CD4-positive, alpha-beta memory T cell (primary cell): ENCODE results near the gene RIC8B. TPM values are rescaled to one million over a fixed set of nuclear protein-coding genes. Genes with fewer than 3 reads are reported as not detected.

Experiments
- CTCF ChIA-PET: fragments of 350-600 bp; sonication (Branson Sonifier 250); formaldehyde crosslinking; loops from one replicate; lab custom pipeline; 2021; ENCODE audit warnings: inconsistent platforms; ENCODE audit not compliant: partially characterized antibody; lab: Charles Lee
- POLR2A ChIA-PET: fragments of 350-600 bp; sonication (Branson Sonifier 250); formaldehyde crosslinking; loops from one replicate; lab custom pipeline; 2021; ENCODE audit not compliant: partially characterized antibody; lab: Charles Lee
- DNase-seq, 5 donors: peaks; one replicate each; pipeline versions ENCODE4 v3.0.0 to v3.0.0-alpha.2; 2020 to 2022; ENCODE audit warnings: mixed read lengths in 1 of 5
- H3K27ac ChIP-seq: one replicate; pipeline ENCODE4 v1.7.0; 2013; ENCODE audit warnings: low read depth, low read length
- H3K27me3 ChIP-seq: 2 replicates; pipeline ENCODE4 v1.7.0; 2013; ENCODE audit warnings: mild to moderate bottlenecking, low read length, moderate library complexity; ENCODE audit not compliant: insufficient read depth
- H3K36me3 ChIP-seq: 2 replicates; pipeline ENCODE4 v1.7.0; 2013; ENCODE audit warnings: mild to moderate bottlenecking, low read length, moderate library complexity; ENCODE audit not compliant: insufficient read depth
- H3K4me1 ChIP-seq: 2 replicates; pipeline ENCODE4 v1.7.0; 2013; ENCODE audit warnings: mild to moderate bottlenecking, low read length, moderate library complexity; ENCODE audit not compliant: insufficient read depth
- H3K4me3 ChIP-seq, 2 donors: one replicate each; pipeline ENCODE4 v1.7.0; 2013; ENCODE audit warnings: low read length in 2 of 2, mild to moderate bottlenecking in 1 of 2
- H3K9me3 ChIP-seq, 2 donors: one replicate each; pipeline ENCODE4 v1.7.0; 2013; ENCODE audit warnings: low read length in 2 of 2, control low read depth in 1 of 2; ENCODE audit not compliant: control insufficient read depth in 1 of 2
- H3K27ac Mint-ChIP-seq, 7 donors: one replicate each; pipeline ENCODE4 v1.8.0; 2020 to 2021; ENCODE audit warnings: mixed read lengths in 7 of 7, mild to moderate bottlenecking in 6 of 7, inconsistent platforms in 3 of 7, moderate library complexity in 3 of 7
- H3K27me3 Mint-ChIP-seq, 2 donors: one replicate each; pipeline ENCODE4 v1.8.0; 2020 to 2021; ENCODE audit warnings: mixed read lengths in 2 of 2
- H3K36me3 Mint-ChIP-seq, 2 donors: one replicate each; pipeline ENCODE4 v1.8.0; 2020 to 2021; ENCODE audit warnings: mixed read lengths in 2 of 2, inconsistent platforms in 1 of 2, mild to moderate bottlenecking in 1 of 2
- H3K4me1 Mint-ChIP-seq, 4 donors: one replicate each; pipeline ENCODE4 v1.8.0; 2020 to 2021; ENCODE audit warnings: mixed read lengths in 4 of 4, mild to moderate bottlenecking in 1 of 4
- H3K4me3 Mint-ChIP-seq, 8 donors: one replicate each; pipeline ENCODE4 v1.8.0; 2020 to 2021; ENCODE audit warnings: mixed read lengths in 8 of 8, mild to moderate bottlenecking in 7 of 8, moderate library complexity in 6 of 8, inconsistent platforms in 3 of 8
- H3K9me3 Mint-ChIP-seq, 8 donors: one replicate each; pipeline ENCODE4 v1.8.0; 2020 to 2021; ENCODE audit warnings: mixed read lengths in 8 of 8, mild to moderate bottlenecking in 5 of 8, inconsistent platforms in 3 of 8, moderate library complexity in 1 of 8
- intact Hi-C: fragments of 100-400 bp; cut with micrococcal nuclease; formaldehyde crosslinking; loops from one replicate; pipeline ENCODE4 v1.15.1; 2023
- polyA plus RNA-seq, 2 donors: library from polyadenylated mRNA; unstranded; fragments of 300-500 nt; fragmentation: Illumina TruSeq; gene quantifications; one replicate each; pipeline ENCODE4 v1.2.3, GENCODE V29; 2021
- total RNA-seq, 2 experiments: library from RNA; stranded (reverse); gene quantifications; one replicate each; pipeline ENCODE4 v1.2.3, GENCODE V29; 2021

Gene RIC8B
- total and polyA plus RNA-seq, 4 experiments from 2014 or later, result 8.4 to 25.0 (median 16.6) TPM

DNA sequence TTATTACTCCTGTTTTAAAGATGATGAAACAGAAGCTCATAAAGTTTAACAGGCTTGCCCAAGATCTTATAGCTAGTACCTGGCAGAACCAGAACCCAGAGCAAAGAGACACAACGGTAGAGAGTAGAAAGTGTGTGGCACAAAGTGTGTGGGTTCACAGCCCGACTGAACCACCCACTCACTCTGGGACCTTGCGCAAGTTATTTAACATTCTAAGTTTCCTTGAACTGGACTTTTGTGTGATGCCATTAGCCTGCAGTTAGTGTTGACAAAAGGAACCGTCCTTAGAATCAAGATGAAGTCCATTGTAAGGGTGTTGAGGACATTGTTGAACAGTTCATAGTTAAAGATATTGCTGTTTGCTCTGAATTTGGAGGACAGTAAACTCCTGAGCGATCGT lies 29.9 kb upstream of the RIC8B start:
- Mint-ChIP-seq H3K27me3 (peaks cover 0 to 1% of the 10 kb centered on the region in 2 donors), H3K27ac (peak overlapping the region in 1 of 7 donors; percentile 8), H3K4me3 (no peak overlapping the region), H3K9me3 (peaks cover 0 to 3% (median 0%) of the 10 kb centered on the region in 8 donors), H3K36me3 (no peaks in the 10 kb centered on the region), H3K4me1 (peaks cover 18 to 39% (median 27%) of the 10 kb centered on the region in 4 donors)
- no peak for DNase-seq
- Histone ChIP-seq H3K4me3 (no peak overlapping the region), H3K27ac (no peak overlapping the region), H3K36me3 (no peaks in the 10 kb centered on the region), H3K4me1 (peaks cover 32% of the 10 kb centered on the region), H3K27me3 (no peaks in the 10 kb centered on the region), H3K9me3 (no peaks in the 10 kb centered on the region)
- ChIA-PET CTCF (interaction anchor here (1.0 kb wide), 1 partner anchor 9 kb away, joined by 3 read pairs; no protein-coding TSS in a partner anchor), POLR2A (no interaction called here)
- intact Hi-C loops, result no loop called here

DNA sequence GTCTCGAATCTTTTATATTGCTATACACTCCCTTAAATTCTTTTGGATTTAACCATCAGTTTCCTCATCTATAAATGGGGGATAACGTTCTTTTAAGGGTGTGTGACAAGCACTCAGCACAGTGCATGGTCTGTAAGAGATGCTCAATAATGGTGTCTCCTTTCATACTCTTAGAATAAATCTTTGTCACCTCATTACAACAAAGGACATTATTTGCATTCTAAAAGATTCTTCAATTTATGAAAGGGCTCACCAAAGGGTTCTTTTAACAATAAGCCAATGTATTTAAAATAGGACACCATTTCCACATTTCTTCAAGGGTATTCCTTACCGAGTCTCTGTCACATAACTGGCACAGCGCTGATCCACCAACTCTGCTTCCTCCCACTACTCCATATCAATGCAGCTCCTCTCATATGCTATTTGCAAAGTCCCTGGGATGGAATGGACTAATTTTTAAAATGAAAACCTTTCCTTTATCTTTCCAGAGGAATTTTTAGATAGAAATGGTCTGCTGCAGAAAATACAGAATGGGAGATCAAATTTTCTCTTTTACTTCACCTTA lies 29.2 kb upstream of the RIC8B start:
- peaks cover 39% of the 10 kb centered on the region for H3K4me1 ChIP-seq
- intact Hi-C loops, result no loop called here
- no peak overlapping the region for H3K27ac ChIP-seq
- Mint-ChIP-seq H3K27ac (peak overlapping the region in 1 of 7 donors; percentile 39), H3K9me3 (peaks cover 0 to 3% (median 0%) of the 10 kb centered on the region in 8 donors), H3K4me3 (no peak overlapping the region), H3K4me1 (peaks cover 22 to 46% (median 32%) of the 10 kb centered on the region in 4 donors), H3K36me3 (no peaks in the 10 kb centered on the region), H3K27me3 (peaks cover 0 to 1% of the 10 kb centered on the region in 2 donors)
- H3K9me3 ChIP-seq, result no peaks in the 10 kb centered on the region
- no peaks in the 10 kb centered on the region for H3K36me3 ChIP-seq
- no peaks in the 10 kb centered on the region for H3K27me3 ChIP-seq
- POLR2A ChIA-PET, result no interaction called here
- no peak for DNase-seq
- H3K4me3 ChIP-seq, result no peak overlapping the region
- CTCF ChIA-PET, result no interaction called here

DNA sequence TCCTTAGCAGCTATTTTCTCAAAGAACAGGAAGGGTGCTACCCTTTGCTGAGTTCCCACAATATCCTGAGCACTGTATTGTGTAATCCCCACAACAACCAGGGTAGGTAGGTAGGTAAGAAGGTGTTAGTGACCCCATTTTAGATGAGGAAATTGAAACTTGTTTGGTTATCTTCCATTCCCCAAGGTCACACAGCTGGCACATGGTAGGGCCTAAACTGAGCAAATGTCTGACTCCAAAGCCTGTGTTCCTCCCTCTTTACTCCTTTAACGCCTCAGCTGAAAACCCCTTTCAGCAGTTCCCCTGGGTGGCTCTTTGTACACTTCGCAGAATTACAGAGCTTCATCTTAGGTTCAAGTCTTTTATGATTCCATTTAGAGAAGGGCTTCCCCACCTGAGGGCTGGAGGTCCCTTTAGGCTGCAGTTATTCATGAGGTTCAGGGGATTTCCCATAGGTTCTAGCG lies 26.5 kb upstream of the RIC8B start:
- Histone ChIP-seq H3K4me3 (no peak overlapping the region), H3K27me3 (no peaks in the 10 kb centered on the region), H3K27ac (peak overlapping the region; percentile 61), H3K36me3 (no peaks in the 10 kb centered on the region), H3K9me3 (no peaks in the 10 kb centered on the region), H3K4me1 (peaks cover 46% of the 10 kb centered on the region)
- peaks cover 0 to 1% of the 10 kb centered on the region in 2 donors for H3K27me3 Mint-ChIP-seq
- H3K27ac Mint-ChIP-seq, result peak overlapping the region; percentile 88 to 99 (median 97)
- H3K36me3 Mint-ChIP-seq, result no peaks in the 10 kb centered on the region
- intact Hi-C loops, result loop anchor here (1.0 kb wide), 1 partner anchor 26 kb away; the partner anchor contains the start of gene RIC8B
- H3K9me3 Mint-ChIP-seq, result peaks cover 0 to 3% (median 0%) of the 10 kb centered on the region in 8 donors
- ChIA-PET POLR2A (interaction anchor here (0.6 to 3.1 kb wide), 9 partner anchors 8 to 390 kb away, joined by 3 to 20 read pairs (median 5); partner anchors contain the start of genes MTERF2, POLR3B, RIC8B and TMEM263), CTCF (interaction anchor here (0.7 to 1.4 kb wide), 3 partner anchors 10 to 357 kb away, joined by 3 to 5 read pairs (median 3); no protein-coding TSS in a partner anchor)
- peak overlapping the region; percentile 23 to 76 (median 56) for H3K4me3 Mint-ChIP-seq
- peaks cover 31 to 54% (median 43%) of the 10 kb centered on the region in 4 donors for H3K4me1 Mint-ChIP-seq
- peak; percentile 63 to 85 (median 79) for DNase-seq

DNA sequence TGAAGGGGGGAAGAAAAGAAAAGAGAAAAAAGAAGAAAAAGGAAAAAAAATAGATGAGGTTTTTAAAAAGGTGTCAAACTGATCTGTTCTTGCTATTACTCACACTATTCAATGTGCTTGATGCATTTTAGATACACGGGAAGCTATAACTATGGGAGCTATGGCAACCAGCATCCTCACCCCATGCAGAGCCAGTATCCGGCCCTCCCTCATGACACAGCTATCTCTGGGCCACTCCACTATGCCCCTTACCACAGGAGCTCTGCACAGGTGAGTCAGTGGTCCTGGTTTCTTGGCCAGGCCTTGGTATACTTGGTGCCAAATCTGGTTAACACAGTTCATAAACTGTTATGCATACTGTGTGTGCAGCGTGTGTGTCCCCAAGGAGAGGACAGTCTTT lies 24.0 kb upstream of the RIC8B start:
- ChIA-PET POLR2A (no interaction called here), CTCF (no interaction called here)
- H3K27me3 ChIP-seq, result no peaks in the 10 kb centered on the region
- Mint-ChIP-seq H3K27me3 (no peaks in the 10 kb centered on the region), H3K4me1 (peaks cover 45 to 74% (median 60%) of the 10 kb centered on the region in 4 donors), H3K27ac (peak overlapping the region in 6 of 7 donors; percentile 20 to 90 (median 78)), H3K9me3 (peaks cover 0 to 3% (median 0%) of the 10 kb centered on the region in 8 donors), H3K4me3 (no peak overlapping the region), H3K36me3 (no peaks in the 10 kb centered on the region)
- intact Hi-C loops, result no loop called here
- peak in 1 of 5 donors; percentile 27 for DNase-seq
- H3K4me3 ChIP-seq, result no peak overlapping the region
- peaks cover 63% of the 10 kb centered on the region for H3K4me1 ChIP-seq
- H3K27ac ChIP-seq, result no peak overlapping the region
- no peaks in the 10 kb centered on the region for H3K36me3 ChIP-seq
- no peaks in the 10 kb centered on the region for H3K9me3 ChIP-seq

DNA sequence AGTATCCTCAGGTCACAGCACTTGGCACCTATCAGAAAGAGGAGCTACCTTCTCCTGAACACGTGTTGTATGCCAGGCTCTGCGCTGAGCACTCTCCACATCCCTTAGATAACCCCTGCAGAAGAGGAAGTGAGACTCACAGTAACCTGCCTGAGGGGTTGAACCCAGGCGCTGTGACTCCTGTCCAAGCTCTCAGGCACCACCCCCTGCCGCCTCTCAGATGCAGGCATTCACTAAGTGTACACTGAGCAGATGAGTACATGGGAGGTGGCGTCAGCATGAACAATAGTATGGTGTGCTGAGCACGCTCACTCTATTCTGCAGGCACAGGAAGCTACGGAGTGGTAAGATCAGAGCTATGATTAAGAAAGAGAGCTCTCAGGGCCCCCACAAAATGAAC lies 21.0 kb upstream of the RIC8B start:
- H3K9me3 ChIP-seq, result no peaks in the 10 kb centered on the region

DNA sequence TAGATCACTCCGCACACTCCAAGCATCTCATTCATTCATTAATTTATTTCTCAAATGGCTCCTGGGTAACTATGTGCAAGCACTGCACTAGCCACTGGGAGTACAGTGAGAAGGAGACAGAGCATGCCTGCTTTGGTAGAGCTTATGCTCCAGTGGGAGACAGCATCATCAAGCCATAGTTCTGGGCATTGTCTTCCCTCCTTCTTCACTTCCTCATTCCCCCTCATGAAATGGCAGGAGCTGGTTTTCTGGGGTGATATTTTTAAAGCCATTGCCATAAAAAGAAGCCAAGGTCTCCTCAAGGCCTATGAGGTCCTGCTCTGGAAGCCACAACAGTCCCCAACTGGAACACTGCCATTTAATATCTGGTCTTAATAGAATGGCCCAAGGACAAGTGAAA lies 20.2 kb upstream of the RIC8B start:
- POLR2A ChIA-PET, result interaction anchor here (1.1 kb wide), 1 partner anchor 88 kb away, joined by 3 read pairs; no protein-coding TSS in a partner anchor
- H3K9me3 Mint-ChIP-seq, result peaks cover 0 to 2% (median 0%) of the 10 kb centered on the region in 8 donors
- no peaks in the 10 kb centered on the region for H3K36me3 Mint-ChIP-seq
- DNase-seq, result no peak
- Histone ChIP-seq H3K36me3 (no peaks in the 10 kb centered on the region), H3K4me3 (no peak overlapping the region), H3K4me1 (peaks cover 40% of the 10 kb centered on the region), H3K27ac (no peak overlapping the region), H3K9me3 (no peaks in the 10 kb centered on the region), H3K27me3 (no peaks in the 10 kb centered on the region)
- H3K4me1 Mint-ChIP-seq, result peaks cover 30 to 61% (median 46%) of the 10 kb centered on the region in 4 donors
- intact Hi-C loops, result no loop called here
- H3K27me3 Mint-ChIP-seq, result no peaks in the 10 kb centered on the region
- CTCF ChIA-PET, result interaction anchor here (0.5 kb wide), 1 partner anchor 69 kb away, joined by 4 read pairs; no protein-coding TSS in a partner anchor
- H3K4me3 Mint-ChIP-seq, result peak overlapping the region in 5 of 8 donors; percentile 13 to 79 (median 66)
- peak overlapping the region in 6 of 7 donors; percentile 58 to 93 (median 92) for H3K27ac Mint-ChIP-seq

More for the DNA sequence above, 21.0 kb upstream of the RIC8B start:
- no peaks in the 10 kb centered on the region for H3K27me3 ChIP-seq
- Mint-ChIP-seq H3K4me1 (peaks cover 29 to 57% (median 45%) of the 10 kb centered on the region in 4 donors), H3K9me3 (peaks cover 0 to 2% (median 0%) of the 10 kb centered on the region in 8 donors), H3K4me3 (peak overlapping the region; percentile 36 to 80 (median 67)), H3K36me3 (no peaks in the 10 kb centered on the region), H3K27ac (peak overlapping the region; percentile 58 to 93 (median 91)), H3K27me3 (no peaks in the 10 kb centered on the region)
- no peaks in the 10 kb centered on the region for H3K36me3 ChIP-seq
- H3K27ac ChIP-seq, result peak overlapping the region; percentile 21
- CTCF ChIA-PET, result no interaction called here
- intact Hi-C loops, result loop anchor here (1.0 kb wide), 1 partner anchor 21 kb away; the partner anchor contains the start of gene RIC8B
- H3K4me3 ChIP-seq, result no peak overlapping the region
- peak; percentile 32 to 71 (median 43) for DNase-seq
- peaks cover 42% of the 10 kb centered on the region for H3K4me1 ChIP-seq
- POLR2A ChIA-PET, result interaction anchor here (0.8 to 1.1 kb wide), 3 partner anchors 20 to 89 kb away, joined by 3 to 5 read pairs (median 3); partner anchors contain the start of gene RIC8B
